Thymus (tissue), 11 donors: ENCODE measurements around the gene HAUS1. TPM values are rescaled to one million over a fixed set of nuclear protein-coding genes. Genes with fewer than 3 reads are reported as not detected.
"Not testable (repeated sequence)": the region's sequence is repeated elsewhere in the genome, so short reads cannot be mapped to it uniquely, and the experiment has no call there.

Source experiments
- DNase-seq, 9 donors: peaks; one replicate each; pipeline ENCODE4 v3.0.0-alpha.2; 2013; ENCODE audit warnings: low spot score in 9 of 9, low read depth in 6 of 9, missing footprints in 1 of 9
- H3K27ac ChIP-seq, 2 donors: one replicate each; pipeline ENCODE4 v1.5.1; 2013; ENCODE audit warnings: control low read depth in 1 of 2, low read depth in 1 of 2, low read length in 1 of 2, mild to moderate bottlenecking in 1 of 2, moderate library complexity in 1 of 2
- H3K27me3 ChIP-seq, 2 donors: one replicate each; pipeline ENCODE4 v1.5.1; 2013; ENCODE audit warnings: low read length in 1 of 2; ENCODE audit not compliant: control insufficient read depth in 2 of 2, insufficient read depth in 1 of 2
- H3K36me3 ChIP-seq, 2 donors: one replicate each; pipeline ENCODE4 v1.5.1; 2013; ENCODE audit warnings: low read length in 1 of 2, mild to moderate bottlenecking in 1 of 2, moderate library complexity in 1 of 2; ENCODE audit not compliant: control insufficient read depth in 2 of 2, insufficient read depth in 2 of 2
- H3K4me1 ChIP-seq, 2 donors: one replicate each; pipeline ENCODE4 v1.5.1; 2013; ENCODE audit warnings: low read length in 2 of 2; ENCODE audit not compliant: control insufficient read depth in 2 of 2, insufficient read depth in 2 of 2
- H3K4me3 ChIP-seq, 2 donors: one replicate each; pipeline ENCODE4 v1.5.1; 2013; ENCODE audit warnings: low read length in 2 of 2, control low read depth in 1 of 2, mild to moderate bottlenecking in 1 of 2
- H3K9me3 ChIP-seq, 2 donors: one replicate each; pipeline ENCODE4 v1.5.1; 2013; ENCODE audit warnings: low read length in 1 of 2, mild to moderate bottlenecking in 1 of 2; ENCODE audit not compliant: control insufficient read depth in 2 of 2, insufficient read depth in 1 of 2
- WGBS: extraction: QIAGEN DNeasy Blood & Tissue Kit; methylation state at CpG from one replicate; pipeline ENCODE4 v1.1.7; 2013; 5-methylcytosine and 5-hydroxymethylcytosine counted together
- polyA plus RNA-seq: library from polyadenylated mRNA; stranded (reverse); fragments of 200-250 nt; gene quantifications from one replicate; pipeline ENCODE4 v1.2.3, GENCODE V29; 2013
- total RNA-seq: library from RNA; stranded (reverse); fragments of 120-200 nt; gene quantifications from one replicate; pipeline ENCODE4 v1.2.4, GENCODE V29; 2013
- donor health status: healthy.

HAUS1 gene
- total and polyA plus RNA-seq, 2 donors, result 45.7 to 72.9 TPM

GRCh38 chr18:46073474-46074331, 30.5 kb upstream of the HAUS1 start:
- Histone ChIP-seq H3K36me3 (peaks cover 6 to 8% of the 10 kb centered on the region in 2 donors), H3K27me3 (peaks cover 0 to 15% of the 10 kb centered on the region in 2 donors), H3K27ac (no peak overlapping the region), H3K4me3 (no peak overlapping the region), H3K9me3 (no peaks in the 10 kb centered on the region), H3K4me1 (peaks cover 5 to 29% of the 10 kb centered on the region in 2 donors)
- WGBS, result 35% methylated on average over 9 of the region's 9 CpGs
- DNase-seq, result peak in 7 of 9 donors; percentile 56 to 88 (median 74)

GRCh38 chr18:46079336-46079735, 24.8 kb upstream of the HAUS1 start:
- H3K27ac ChIP-seq, result no peak overlapping the region
- no peaks in the 10 kb centered on the region for H3K9me3 ChIP-seq
- H3K4me3 ChIP-seq, result no peak overlapping the region
- DNase-seq, result no peak
- no peaks in the 10 kb centered on the region for H3K27me3 ChIP-seq
- H3K4me1 ChIP-seq, result no peaks in the 10 kb centered on the region
- peaks cover 28 to 49% of the 10 kb centered on the region in 2 donors for H3K36me3 ChIP-seq

GRCh38 chr18:46080156-46080555, 24.0 kb upstream of the HAUS1 start:
- no peaks in the 10 kb centered on the region for H3K27me3 ChIP-seq
- H3K9me3 ChIP-seq, result no peaks in the 10 kb centered on the region
- WGBS, result 99% methylated on average over 1 of the region's 1 CpG
- peaks cover 35 to 57% of the 10 kb centered on the region in 2 donors for H3K36me3 ChIP-seq
- DNase-seq, result no peak
- H3K27ac ChIP-seq, result no peak overlapping the region
- no peak overlapping the region for H3K4me3 ChIP-seq
- H3K4me1 ChIP-seq, result no peaks in the 10 kb centered on the region

GRCh38 chr18:46084431-46084830, 19.8 kb upstream of the HAUS1 start:
- Histone ChIP-seq H3K9me3 (peaks cover under 1 to 1% of the 10 kb centered on the region in 2 donors), H3K27me3 (no peaks in the 10 kb centered on the region), H3K27ac (no peak overlapping the region), H3K4me3 (no peak overlapping the region), H3K4me1 (no peaks in the 10 kb centered on the region), H3K36me3 (peaks cover 58 to 89% of the 10 kb centered on the region in 2 donors)
- WGBS, result 99% methylated on average over 2 of the region's 2 CpGs
- DNase-seq, result no peak

GRCh38 chr18:46088501-46088900, 15.7 kb upstream of the HAUS1 start:
- H3K4me1 ChIP-seq, H3K9me3 ChIP-seq, H3K27ac ChIP-seq, H3K4me3 ChIP-seq, H3K27me3 ChIP-seq, DNase-seq: not testable (repeated sequence)
- 96% methylated on average over 8 of the region's 8 CpGs for WGBS
- peaks cover 68 to 93% of the 10 kb centered on the region in 2 donors for H3K36me3 ChIP-seq

- WGBS, result 99% methylated on average over 10 of the region's 10 CpGs
- H3K4me1 ChIP-seq, result peaks cover 15 to 16% of the 10 kb centered on the region in 2 donors
- H3K36me3 ChIP-seq, result peaks cover 25 to 42% of the 10 kb centered on the region in 2 donors
- no peak overlapping the region for H3K27ac ChIP-seq
- H3K9me3 ChIP-seq, result no peaks in the 10 kb centered on the region
- DNase-seq, result no peak
- H3K27me3 ChIP-seq, result no peaks in the 10 kb centered on the region
- no peak overlapping the region for H3K4me3 ChIP-seq
Observed at GRCh38 chr18:46095532-46095931, 8.7 kb upstream of the HAUS1 start.

- Histone ChIP-seq H3K27ac (peak overlapping the region; percentile 91 to 95), H3K4me3 (peak overlapping the region; percentile 77 to 82), H3K36me3 (peaks cover 21 to 31% of the 10 kb centered on the region in 2 donors), H3K4me1 (peaks cover 15 to 16% of the 10 kb centered on the region in 2 donors), H3K27me3 (no peaks in the 10 kb centered on the region), H3K9me3 (no peaks in the 10 kb centered on the region)
- 70% methylated on average over 22 of the region's 22 CpGs for WGBS
- peak in 1 of 9 donors; percentile 1 for DNase-seq
Observed at GRCh38 chr18:46096651-46097300, 7.4 kb upstream of the HAUS1 start.

GRCh38 chr18:46097431-46097800, 6.8 kb upstream of the HAUS1 start:
- Histone ChIP-seq H3K4me1 (peaks cover 15 to 16% of the 10 kb centered on the region in 2 donors), H3K27ac (peak overlapping the region; percentile 91 to 95), H3K9me3 (no peaks in the 10 kb centered on the region), H3K4me3 (peak overlapping the region; percentile 77 to 82), H3K36me3 (peaks cover 16 to 25% of the 10 kb centered on the region in 2 donors), H3K27me3 (no peaks in the 10 kb centered on the region)
- WGBS, result under 1% methylated on average over 8 of the region's 8 CpGs
- DNase-seq, result peak in 4 of 9 donors; percentile 34 to 74 (median 52)
